Peyer's patch (tissue), 4 donors: ENCODE results near the gene ITGB8.

Source experiments
- POLR2A ChIP-seq, 2 donors: fragments of 450-650 bp; IDR thresholded peaks; one replicate each; pipeline ENCODE4 v1.5.1; 2017; ENCODE audit warnings: antibody characterized with exemption in 2 of 2, mild to moderate bottlenecking in 2 of 2, moderate library complexity in 2 of 2
- TF ChIP-seq, protein P1 (sequence below), 6 experiments: fragments of 450-650 bp in 4 of 6; fragments of 200-600 bp in 2 of 6; sonication (generic) in 1 of 6; IDR thresholded peaks; one replicate each; pipeline ENCODE4 v1.5.1; 2017 to 2019; ENCODE audit warnings: antibody characterized with exemption in 6 of 6, mild to moderate bottlenecking in 3 of 6, moderate library complexity in 1 of 6

DNA sequence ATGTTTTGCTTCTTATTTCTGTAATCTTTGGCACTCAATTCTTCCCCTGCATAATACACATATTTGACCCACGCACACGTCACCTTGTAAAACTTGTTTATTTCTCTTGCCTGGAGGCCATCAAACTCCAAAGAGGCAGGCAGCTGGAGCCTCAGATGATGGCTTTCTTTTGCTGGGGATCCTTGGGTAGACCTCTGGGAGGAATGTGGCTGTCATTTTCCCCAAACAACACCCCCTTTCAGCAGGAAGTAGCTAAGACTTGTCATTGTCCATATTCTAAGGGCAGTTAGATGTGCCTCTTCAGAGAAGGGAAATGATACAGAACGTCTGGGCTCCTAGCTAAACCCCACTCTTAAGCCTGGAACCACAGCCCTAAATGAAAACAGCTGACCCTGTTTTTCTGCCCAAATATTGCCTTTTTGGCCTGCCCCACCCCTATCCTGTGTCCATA is 111.3 kb downstream of the ITGB8 start:
- TF ChIP-seq POLR2A (IDR thresholded peaks at IDR 0.05) = no peak
- TF ChIP-seq, protein P1, sequence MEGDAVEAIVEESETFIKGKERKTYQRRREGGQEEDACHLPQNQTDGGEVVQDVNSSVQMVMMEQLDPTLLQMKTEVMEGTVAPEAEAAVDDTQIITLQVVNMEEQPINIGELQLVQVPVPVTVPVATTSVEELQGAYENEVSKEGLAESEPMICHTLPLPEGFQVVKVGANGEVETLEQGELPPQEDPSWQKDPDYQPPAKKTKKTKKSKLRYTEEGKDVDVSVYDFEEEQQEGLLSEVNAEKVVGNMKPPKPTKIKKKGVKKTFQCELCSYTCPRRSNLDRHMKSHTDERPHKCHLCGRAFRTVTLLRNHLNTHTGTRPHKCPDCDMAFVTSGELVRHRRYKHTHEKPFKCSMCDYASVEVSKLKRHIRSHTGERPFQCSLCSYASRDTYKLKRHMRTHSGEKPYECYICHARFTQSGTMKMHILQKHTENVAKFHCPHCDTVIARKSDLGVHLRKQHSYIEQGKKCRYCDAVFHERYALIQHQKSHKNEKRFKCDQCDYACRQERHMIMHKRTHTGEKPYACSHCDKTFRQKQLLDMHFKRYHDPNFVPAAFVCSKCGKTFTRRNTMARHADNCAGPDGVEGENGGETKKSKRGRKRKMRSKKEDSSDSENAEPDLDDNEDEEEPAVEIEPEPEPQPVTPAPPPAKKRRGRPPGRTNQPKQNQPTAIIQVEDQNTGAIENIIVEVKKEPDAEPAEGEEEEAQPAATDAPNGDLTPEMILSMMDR (IDR thresholded peaks at IDR 0.05) = no peak
